NCI-H1694 (cell line): ENCODE data around the gene WNT10A.
"Not testable (repeated sequence)": the region's sequence is repeated elsewhere in the genome, so short reads cannot be mapped to it uniquely, and the experiment has no call there.

Source experiments
- DNase-seq: peaks from one replicate; lab custom pipeline; 2025; lab: John Stamatoyannopoulos, UW

The WNT10A gene

DNA sequence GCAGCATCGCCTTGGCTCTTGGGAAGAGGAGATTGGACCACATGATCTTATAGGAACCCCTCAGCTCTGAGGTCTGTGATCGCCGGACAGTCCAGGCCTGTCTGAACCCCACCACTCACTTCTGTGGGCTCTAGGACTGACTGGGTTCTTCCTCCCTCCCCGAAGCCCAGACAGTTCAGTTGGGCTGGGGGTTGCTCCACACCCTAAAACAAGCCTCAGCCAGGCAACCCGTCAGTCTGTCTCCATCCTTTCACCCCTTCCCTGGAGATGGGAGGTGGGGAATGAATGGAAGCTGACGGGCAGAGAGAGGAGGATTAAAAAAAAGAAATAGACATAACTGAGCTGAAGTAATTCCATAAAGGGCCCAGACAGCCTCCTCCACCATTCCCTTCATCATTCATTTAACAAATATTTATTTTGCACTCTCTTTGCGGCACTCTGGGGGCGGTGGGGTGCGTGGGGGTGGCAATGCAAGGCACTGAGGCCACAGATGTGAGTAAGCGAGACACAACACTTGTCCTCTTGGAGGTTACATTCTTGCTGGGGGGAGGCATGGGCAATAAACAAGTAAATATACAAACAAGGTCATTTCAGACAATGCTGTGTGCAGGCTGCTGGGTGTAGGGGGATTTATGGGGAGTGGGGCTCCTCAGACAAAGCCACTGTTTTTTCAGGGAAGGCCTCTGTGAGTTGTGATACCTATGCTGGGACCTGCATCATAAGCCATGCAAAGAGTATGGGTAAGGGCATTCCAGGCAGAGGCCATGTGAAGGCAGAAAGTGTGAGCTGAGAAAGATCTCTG is 12.9 kb downstream of the WNT10A start:
- no peak for DNase-seq

DNA sequence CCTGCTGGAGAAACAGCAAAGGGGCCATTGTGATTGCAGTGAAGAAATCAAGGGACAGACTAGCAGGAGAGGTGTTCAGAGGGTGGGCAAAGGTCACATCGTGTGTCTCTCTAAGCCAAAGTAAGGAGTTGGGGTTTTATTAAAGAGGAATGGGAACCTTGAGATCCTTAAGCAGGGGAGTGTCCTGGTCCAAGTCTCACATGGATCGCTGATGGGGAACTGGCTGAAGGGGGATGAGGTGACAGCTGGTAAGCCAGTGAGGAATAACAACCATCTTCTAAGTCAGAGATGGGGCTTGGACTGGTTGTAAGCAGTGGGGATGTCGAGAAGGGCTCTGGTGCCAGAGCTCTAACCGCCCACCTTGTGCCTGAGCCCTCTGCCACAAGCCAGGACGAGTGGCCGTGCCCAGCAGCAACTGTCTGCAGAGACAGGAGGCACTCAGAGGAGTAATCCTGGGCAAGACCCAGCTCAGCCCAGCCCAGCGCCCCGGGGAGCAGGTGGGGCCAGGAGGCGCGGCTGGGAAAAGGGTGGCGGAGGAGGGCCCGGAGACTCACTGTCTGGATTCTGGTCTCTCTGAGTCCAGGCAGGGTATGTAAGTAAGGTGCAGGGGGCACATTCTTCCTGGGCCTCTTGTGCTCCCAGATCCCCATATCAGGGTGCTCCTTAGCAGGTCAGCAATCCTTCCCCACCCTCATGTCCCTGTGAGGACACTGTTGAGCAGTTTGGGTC is 13.7 kb downstream of the WNT10A start:
- DNase-seq: no peak

DNA sequence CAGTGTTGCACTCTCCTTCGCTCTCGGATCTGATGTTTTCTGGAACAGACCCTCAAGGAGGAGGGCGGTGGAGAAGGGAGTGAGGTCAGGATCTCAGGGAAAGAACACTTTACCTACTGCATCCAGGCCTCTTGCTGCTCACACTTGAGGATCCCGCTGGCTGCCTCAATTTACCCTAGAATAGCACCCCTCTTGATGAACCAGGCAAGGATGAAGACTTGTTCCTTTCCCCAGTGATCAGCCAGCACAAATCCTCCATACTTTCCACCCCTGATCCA is 14.2 kb downstream of the WNT10A start:
- no peak for DNase-seq

DNA sequence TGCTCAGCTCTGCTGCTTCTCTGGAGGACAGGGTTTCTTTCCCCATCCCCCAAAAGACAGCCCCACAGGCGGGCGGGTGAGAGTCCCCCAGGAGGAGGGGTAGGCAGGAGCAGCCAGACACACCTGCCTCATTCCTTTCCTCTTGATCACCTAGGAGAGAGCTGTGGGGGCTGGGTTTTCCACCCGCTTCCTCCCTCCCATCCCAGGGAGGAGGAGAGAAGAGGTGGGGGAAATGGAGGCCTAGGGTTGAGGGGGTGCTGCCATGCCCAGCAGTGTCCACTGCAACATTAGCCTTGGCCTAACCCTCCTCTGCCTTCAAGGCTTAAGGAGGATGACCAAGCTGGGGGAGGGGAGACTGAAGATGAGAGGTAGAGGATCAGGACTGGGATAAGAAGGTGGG is 14.7 kb downstream of the WNT10A start:
- DNase-seq: no peak

- DNase-seq: no peak
Measured at GRCh38 chr2:218895759-218896500, 15.3 kb downstream of the WNT10A start.

DNA sequence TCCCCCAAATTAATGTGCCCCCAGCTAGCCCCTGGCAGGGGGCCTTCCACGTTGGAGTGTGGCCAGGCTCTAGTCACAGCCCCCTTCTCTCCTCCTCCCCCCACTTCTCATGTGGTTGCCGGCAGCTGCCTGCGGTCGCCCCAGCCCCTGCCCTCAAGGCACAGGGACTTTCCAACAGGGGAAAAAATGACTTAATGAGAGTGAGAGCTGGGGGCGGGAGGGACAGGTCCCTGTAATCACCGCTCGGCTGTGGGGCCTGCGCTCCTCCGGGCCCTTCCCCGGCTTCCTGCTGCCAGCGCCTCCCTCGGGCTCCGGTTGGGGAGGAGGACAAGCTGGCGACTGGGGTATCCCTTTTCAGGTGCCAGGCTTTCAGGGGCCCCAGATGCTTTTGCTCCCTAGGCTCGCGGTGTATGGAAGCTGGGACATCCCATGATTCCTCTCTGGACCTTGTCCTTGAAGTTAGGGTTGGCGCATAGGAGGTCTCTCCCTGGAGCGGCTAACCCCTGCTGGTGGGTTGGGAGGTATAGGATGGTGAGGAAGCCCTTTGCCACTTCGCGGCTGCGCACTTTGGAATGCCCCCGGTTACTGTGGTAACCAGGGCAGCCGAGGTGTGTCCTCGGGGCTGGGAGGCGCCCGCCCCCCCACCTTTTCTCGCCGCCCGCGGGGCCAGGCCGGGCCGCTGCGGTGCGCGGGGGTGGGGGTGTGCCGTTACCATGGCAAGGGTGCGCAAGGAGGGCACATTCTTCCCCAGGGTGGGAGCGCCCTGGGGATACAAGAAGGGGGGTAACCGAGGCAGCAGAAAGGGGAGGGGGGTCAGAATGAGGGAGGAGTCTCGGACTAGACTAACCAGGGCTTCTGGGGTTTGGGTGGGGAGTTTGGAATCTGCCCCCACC is 16.1 kb downstream of the WNT10A start:
- DNase-seq: peak; percentile 64

- no peak for DNase-seq
Measured at GRCh38 chr2:218897394-218898108, 16.9 kb downstream of the WNT10A start.

GRCh38 chr2:218898109-218898878 is 17.6 kb downstream of the WNT10A start:
- DNase-seq: peak; percentile 29

- no peak for DNase-seq
Measured at GRCh38 chr2:218899147-218899546, 18.5 kb downstream of the WNT10A start.

- DNase-seq: no peak
Measured at GRCh38 chr2:218902427-218902826, 21.8 kb downstream of the WNT10A start.

DNA sequence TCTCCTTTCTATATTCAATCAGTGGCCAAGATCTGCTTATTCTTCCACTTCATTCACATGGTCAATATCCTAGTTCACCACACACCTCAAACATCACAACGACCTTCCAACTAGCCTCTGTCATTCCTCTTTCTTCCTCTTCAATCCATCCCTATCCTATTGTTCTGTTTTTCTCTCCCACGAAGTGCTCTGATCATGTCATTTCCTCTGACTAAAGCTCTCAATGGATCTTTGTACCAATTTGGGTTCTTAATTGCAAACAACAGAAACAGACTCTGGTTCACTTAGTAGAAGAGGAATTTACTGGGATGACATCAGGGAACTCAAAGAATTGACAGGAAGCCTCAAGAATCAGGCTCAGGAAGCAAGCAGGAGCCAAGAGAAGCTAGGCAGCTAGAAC is 23.5 kb downstream of the WNT10A start:
- DNase-seq: no peak

GRCh38 chr2:218908721-218909619 is 28.3 kb downstream of the WNT10A start:
- peak; percentile 83 for DNase-seq

- DNase-seq: no peak
Measured at GRCh38 chr2:218910741-218911140, 30.1 kb downstream of the WNT10A start.

DNA sequence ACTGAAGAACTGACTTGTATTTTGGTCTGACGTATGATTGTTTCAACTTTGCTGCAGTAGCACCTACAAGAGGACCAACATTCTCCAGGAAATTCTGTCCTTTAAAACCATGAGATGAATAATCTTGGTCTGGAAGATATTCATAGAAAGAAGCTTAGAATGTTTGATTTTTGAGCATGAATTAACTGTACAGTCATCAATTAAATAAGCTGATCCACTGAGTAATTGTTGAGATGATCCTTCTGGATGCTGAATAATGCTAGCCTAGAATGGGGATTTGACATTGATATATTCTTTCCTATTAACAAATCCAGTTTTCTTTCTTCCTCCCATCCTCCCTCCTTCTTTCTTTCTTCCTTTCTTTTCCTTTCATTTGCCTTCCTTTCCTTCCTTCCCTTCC is 39.9 kb downstream of the WNT10A start:
- no peak for DNase-seq

- no peak for DNase-seq
Measured at GRCh38 chr2:218924757-218925156, 44.1 kb downstream of the WNT10A start.

DNA sequence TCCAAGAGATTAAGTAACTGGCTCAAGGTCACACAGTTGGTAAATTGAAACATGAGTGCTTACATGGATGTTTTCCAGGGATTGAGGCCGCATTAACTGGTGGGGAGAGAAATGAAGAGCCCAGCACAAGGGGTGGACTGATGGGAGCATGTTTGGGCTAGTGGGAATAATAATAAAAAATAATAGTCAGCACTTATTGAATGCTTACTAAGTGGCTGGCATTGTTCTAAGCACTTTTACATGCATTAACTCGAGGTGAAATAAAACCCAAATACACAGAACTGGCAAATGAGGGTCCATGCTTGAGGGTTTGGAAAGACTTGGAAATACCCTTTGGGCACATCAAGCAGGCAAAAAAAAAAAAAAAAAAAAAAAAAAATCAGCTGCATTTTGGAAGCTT is 44.8 kb downstream of the WNT10A start:
- DNase-seq: no peak

DNA sequence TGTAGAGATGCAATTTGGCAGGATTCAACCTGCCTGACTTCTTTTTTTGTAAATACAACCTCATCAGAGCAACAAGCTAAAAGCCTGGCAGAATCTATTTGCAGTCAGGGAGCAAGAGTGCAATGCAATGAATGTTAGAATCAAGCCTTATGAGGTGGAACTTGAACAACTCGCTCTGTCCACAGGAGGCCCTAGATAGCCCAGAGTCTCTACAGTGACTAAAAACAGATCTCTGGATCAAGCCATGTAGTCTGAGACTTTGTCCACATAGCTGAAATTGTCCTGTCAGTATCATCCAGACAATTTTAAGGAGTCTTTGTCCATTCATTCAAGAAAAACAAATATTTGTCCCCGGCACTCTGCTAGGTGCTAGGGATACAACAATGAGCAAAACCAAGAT is 46.8 kb downstream of the WNT10A start:
- DNase-seq: no peak

GRCh38 chr2:218927876-218928275 is 47.2 kb downstream of the WNT10A start:
- no peak for DNase-seq

- not testable (repeated sequence) for DNase-seq
Measured at GRCh38 chr2:218930488-218930887, 49.8 kb downstream of the WNT10A start.
